Kidney tubule cell (primary cell): ENCODE measurements around the gene RAB10.
"Not testable (repeated sequence)": the region's sequence is repeated elsewhere in the genome, so short reads cannot be mapped to it uniquely, and the experiment has no call there.

ENCODE experiments used
- DNase-seq: peaks from one replicate; pipeline ENCODE4 v3.0.0-alpha.2; 2018; ENCODE audit warnings: low spot score

The RAB10 gene

GRCh38 chr2:26089337-26089736 lies 55.5 kb downstream of the RAB10 start:
- no peak for DNase-seq

GRCh38 chr2:26095758-26096157 lies 61.9 kb downstream of the RAB10 start:
- DNase-seq = no peak

- DNase-seq = no peak
Measured at GRCh38 chr2:26099933-26100332, 66.0 kb downstream of the RAB10 start.

GRCh38 chr2:26100384-26100783 lies 66.5 kb downstream of the RAB10 start:
- no peak for DNase-seq

GRCh38 chr2:26103752-26104151 lies 69.9 kb downstream of the RAB10 start:
- DNase-seq = no peak

- not testable (repeated sequence) for DNase-seq
Measured at GRCh38 chr2:26108701-26109100, 74.8 kb downstream of the RAB10 start.

GRCh38 chr2:26112201-26112600 lies 78.3 kb downstream of the RAB10 start:
- no peak for DNase-seq

GRCh38 chr2:26114151-26114550 lies 80.3 kb downstream of the RAB10 start:
- no peak for DNase-seq

GRCh38 chr2:26118682-26119081 lies 84.8 kb downstream of the RAB10 start:
- no peak for DNase-seq

- DNase-seq = no peak
Measured at GRCh38 chr2:26119521-26119920, 85.6 kb downstream of the RAB10 start.

GRCh38 chr2:26122630-26123029 lies 88.7 kb downstream of the RAB10 start:
- no peak for DNase-seq

- no peak for DNase-seq
Measured at GRCh38 chr2:26123426-26123825, 89.5 kb downstream of the RAB10 start.

GRCh38 chr2:26126074-26126473 lies 92.2 kb downstream of the RAB10 start:
- DNase-seq = no peak

- DNase-seq = no peak
Measured at GRCh38 chr2:26128176-26128575, 94.3 kb downstream of the RAB10 start.

- DNase-seq = no peak
Measured at GRCh38 chr2:26130763-26131162, 96.9 kb downstream of the RAB10 start.

GRCh38 chr2:26136451-26136850 lies 102.6 kb downstream of the RAB10 start:
- DNase-seq = no peak

- no peak for DNase-seq
Measured at GRCh38 chr2:26139269-26140183, 105.6 kb downstream of the RAB10 start.

- DNase-seq = peak; percentile 9
Measured at GRCh38 chr2:26141145-26141769, 107.4 kb downstream of the RAB10 start.

- DNase-seq = peak; percentile 10
Measured at GRCh38 chr2:26144031-26144430, 110.1 kb downstream of the RAB10 start.

GRCh38 chr2:26144953-26145680 lies 111.2 kb downstream of the RAB10 start:
- DNase-seq = peak; percentile 66

- no peak for DNase-seq
Measured at GRCh38 chr2:26148501-26148900, 114.6 kb downstream of the RAB10 start.

- DNase-seq = no peak
Measured at GRCh38 chr2:26150243-26150642, 116.4 kb downstream of the RAB10 start.

- DNase-seq = no peak
Measured at GRCh38 chr2:26157580-26157979, 123.7 kb downstream of the RAB10 start.
